ENCODE measurements around the gene HEATR5A.

DNA sequence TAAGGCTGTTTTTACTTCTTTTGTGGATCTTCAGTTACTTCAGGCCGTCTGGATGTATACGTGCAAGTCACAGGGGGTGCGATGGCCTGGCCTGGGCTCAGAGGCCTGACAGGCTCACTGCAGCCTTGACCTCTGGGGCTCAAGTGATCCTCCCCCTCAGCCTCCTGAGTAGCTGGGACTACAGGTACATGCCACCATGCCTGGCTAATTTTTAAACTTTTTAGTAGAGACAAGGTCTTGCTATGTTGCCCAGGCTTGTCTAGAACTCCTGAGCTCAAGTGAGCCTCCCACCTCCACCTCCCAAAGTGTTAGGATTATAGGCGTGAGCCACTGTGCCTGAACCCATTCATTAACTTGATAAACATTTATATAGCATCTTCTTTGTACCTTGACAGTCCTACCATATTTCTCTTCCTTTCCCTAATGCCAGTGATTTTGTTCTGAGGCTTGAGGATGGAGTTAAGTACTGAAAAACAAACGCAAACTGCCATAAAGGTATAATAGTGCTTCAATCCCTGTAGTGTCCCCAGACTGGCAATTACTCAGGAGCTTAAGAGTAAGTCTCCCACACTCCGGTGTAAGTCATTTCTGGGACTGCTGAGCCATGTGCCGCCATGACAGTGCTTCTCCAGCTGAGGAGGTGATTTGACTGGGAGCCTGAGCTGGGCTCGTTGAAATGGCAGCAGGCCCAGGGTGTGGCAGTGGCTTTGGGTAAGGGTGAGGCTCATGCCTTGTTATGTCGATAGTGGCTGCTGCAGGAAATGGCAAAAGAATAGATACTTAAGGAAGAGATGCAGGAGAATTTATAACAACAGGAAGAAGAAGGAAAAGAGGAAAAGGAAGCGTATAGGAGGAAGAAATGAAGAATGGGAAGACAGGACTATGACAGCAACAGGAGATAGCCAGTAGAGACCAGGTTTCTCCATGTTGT is 169.1 kb downstream of the HEATR5A start:
- TF ChIP-seq CTCF (IDR thresholded peaks at IDR 0.05; ENCODE audit: low read depth, low read length) (no peak), POLR2A (IDR thresholded peaks at IDR 0.05; ENCODE audit: extremely low read depth, insufficient read length) (no peak), MYC (IDR thresholded peaks at IDR 0.05; ENCODE audit: low read depth, low read length) (no peak), MAX (IDR thresholded peaks at IDR 0.05; ENCODE audit: low read depth, low read length) (no peak)

All from NB4 (cell line).